IMR-90 (cell line): ENCODE data around the gene TP63. TPM values are rescaled to one million over a fixed set of nuclear protein-coding genes. Genes with fewer than 3 reads are reported as not detected.

ENCODE experiments used
- ATAC-seq: fragments of 200-7000 bp; cut with Tn5 transposase; 2 replicates; pipeline ENCODE4 v1.9.1; 2020; ENCODE audit warnings: low read depth, mild to moderate bottlenecking, moderate library complexity
- BruUV-seq: library from RNA; stranded (reverse); fragments of 400-500 nt; replicated peaks from 2 replicates; lab custom pipeline; 2021; lab: Mats Ljungman, UMichigan
- CTCF ChIA-PET: fragments of 300-600 bp; formaldehyde crosslinking; extraction: SDS; loops from one replicate; lab custom pipeline; 2021; ENCODE audit warnings: antibody characterized with exemption; lab: Yijun Ruan, JAX
- POLR2A ChIA-PET: fragments of 300-600 bp; sonication (Branson Sonifier 250); formaldehyde crosslinking; loops from one replicate; lab custom pipeline; 2022; ENCODE audit warnings: antibody characterized with exemption; ENCODE audit not compliant: unreplicated experiment; lab: Charles Lee
- DNase-seq: peaks from one replicate; pipeline ENCODE4 v3.0.0; 2013
- H2AFZ ChIP-seq: replicated peaks from 2 replicates; pipeline ENCODE3; 2013; ENCODE audit warnings: low read length, mild to moderate bottlenecking; ENCODE audit not compliant: poor library complexity
- H2AK5ac ChIP-seq: 2 replicates; pipeline ENCODE4 v1.6.1; 2013; ENCODE audit warnings: low read depth, low read length, inconsistent platforms
- H2AK9ac ChIP-seq: replicated peaks from 2 replicates; pipeline ENCODE3; 2013; ENCODE audit warnings: mild to moderate bottlenecking, low read depth, low read length, moderate library complexity; ENCODE audit not compliant: poor library complexity
- H2BK120ac ChIP-seq: 2 replicates; pipeline ENCODE4 v1.6.1; 2013; ENCODE audit warnings: low read depth, low read length, inconsistent platforms
- H2BK15ac ChIP-seq: 3 replicates; pipeline ENCODE4 v1.6.1; 2013; ENCODE audit warnings: low read depth, low read length, inconsistent platforms
- H2BK20ac ChIP-seq: 2 replicates; pipeline ENCODE4 v1.6.1; 2013; ENCODE audit warnings: low read depth, mild to moderate bottlenecking, inconsistent platforms, low read length, moderate library complexity
- H2BK5ac ChIP-seq: 2 replicates; pipeline ENCODE4 v1.6.1; 2013; ENCODE audit warnings: mild to moderate bottlenecking, low read depth, low read length, inconsistent platforms; ENCODE audit not compliant: poor library complexity, severe bottlenecking
- H3K14ac ChIP-seq: replicated peaks from 2 replicates; pipeline ENCODE4 v1.6.1; 2013; ENCODE audit warnings: low read depth, low read length, inconsistent platforms
- H3K18ac ChIP-seq: 2 replicates; pipeline ENCODE4 v1.6.1; 2013; ENCODE audit warnings: low read depth, low read length, control low read depth
- H3K23ac ChIP-seq: 2 replicates; pipeline ENCODE4 v1.6.1; 2013; ENCODE audit warnings: low read depth, low read length, inconsistent platforms
- H3K27ac ChIP-seq: 2 replicates; pipeline ENCODE4 v1.5.1; 2013; ENCODE audit warnings: mild to moderate bottlenecking, control low read depth, low read length; ENCODE audit not compliant: insufficient read depth
- H3K27me3 ChIP-seq: 2 replicates; pipeline ENCODE4 v1.6.1; 2013; ENCODE audit warnings: low read length; ENCODE audit not compliant: control insufficient read depth, insufficient read depth
- H3K36me3 ChIP-seq: 2 replicates; pipeline ENCODE4 v1.6.1; 2013; ENCODE audit warnings: low read length, mixed read lengths; ENCODE audit not compliant: control insufficient read depth, insufficient read depth
- H3K4ac ChIP-seq: 2 replicates; pipeline ENCODE4 v1.6.1; 2013; ENCODE audit warnings: low read depth, low read length, inconsistent platforms
- H3K4me1 ChIP-seq: 2 replicates; pipeline ENCODE4 v1.6.1; 2013; ENCODE audit warnings: low read length, mixed read lengths; ENCODE audit not compliant: control insufficient read depth, insufficient read depth
- H3K4me2 ChIP-seq: 2 replicates; pipeline ENCODE4 v1.6.1; 2013; ENCODE audit warnings: low read depth, mild to moderate bottlenecking, control low read depth, low read length, moderate library complexity
- H3K4me3 ChIP-seq: 2 replicates; pipeline ENCODE4 v1.5.1; 2013; ENCODE audit warnings: low read depth, mild to moderate bottlenecking, control low read depth, low read length, moderate library complexity; ENCODE audit not compliant: insufficient read depth
- H3K56ac ChIP-seq: 2 replicates; pipeline ENCODE4 v1.6.1; 2013; ENCODE audit warnings: low read length, inconsistent platforms; ENCODE audit not compliant: insufficient read depth; ENCODE audit errors: extremely low read depth
- H3K79me1 ChIP-seq, 2 experiments: 2 replicates each; pipeline ENCODE4 v1.6.1; 2013; ENCODE audit warnings: low read length in 2 of 2, inconsistent platforms in 1 of 2, low read depth in 1 of 2
- H3K9ac ChIP-seq: 2 replicates; pipeline ENCODE4 v1.6.1; 2013; ENCODE audit warnings: low read depth, low read length, control low read depth
- H3K9me1 ChIP-seq: 2 replicates; pipeline ENCODE4 v1.6.1; 2013; ENCODE audit warnings: low read length, inconsistent platforms; ENCODE audit not compliant: insufficient read depth
- H3K9me3 ChIP-seq: 2 replicates; pipeline ENCODE4 v1.6.1; 2013; ENCODE audit warnings: low read length; ENCODE audit not compliant: control insufficient read depth, insufficient read depth
- H4K20me1 ChIP-seq: 2 replicates; pipeline ENCODE4 v1.6.1; 2013; ENCODE audit warnings: low read length, inconsistent platforms; ENCODE audit not compliant: insufficient read depth
- H4K5ac ChIP-seq: 2 replicates; pipeline ENCODE4 v1.6.1; 2013; ENCODE audit warnings: mild to moderate bottlenecking, low read depth, low read length, control low read depth
- H4K8ac ChIP-seq, 2 experiments: 2 replicates each; pipeline ENCODE4 v1.6.1; 2013; ENCODE audit warnings: low read depth in 2 of 2, low read length in 2 of 2, control low read depth in 1 of 2, inconsistent platforms in 1 of 2
- H4K91ac ChIP-seq: 2 replicates; pipeline ENCODE4 v1.6.1; 2013; ENCODE audit warnings: low read depth, low read length, inconsistent platforms; ENCODE audit not compliant: insufficient read depth
- BHLHE40 ChIP-seq: fragments of 150-350 bp; IDR thresholded peaks from 2 replicates; pipeline ENCODE4 v1.6.1; 2016; ENCODE audit warnings: mild to moderate bottlenecking, low read depth, low read length
- CEBPB ChIP-seq: IDR thresholded peaks from 2 replicates; pipeline ENCODE4 v1.6.1; 2012; ENCODE audit warnings: low read depth, low read length, improper control_type of control experiment
- CHD1 ChIP-seq: IDR thresholded peaks from 2 replicates; pipeline ENCODE4 v1.6.1; 2012; ENCODE audit warnings: low read depth, low read length, improper control_type of control experiment
- FOS ChIP-seq: fragments of 150-350 bp; IDR thresholded peaks from 2 replicates; pipeline ENCODE4 v1.6.1; 2016; ENCODE audit warnings: low read depth, low read length
- MAFK ChIP-seq: IDR thresholded peaks from 2 replicates; pipeline ENCODE4 v1.6.1; 2012; ENCODE audit warnings: low read depth, low read length, improper control_type of control experiment
- MAZ ChIP-seq: IDR thresholded peaks from 2 replicates; pipeline ENCODE4 v1.6.1; 2012; ENCODE audit warnings: low read depth, mild to moderate bottlenecking, low read length, improper control_type of control experiment, moderate library complexity, borderline replicate concordance
- MXI1 ChIP-seq: IDR thresholded peaks from 2 replicates; pipeline ENCODE4 v1.6.1; 2012; ENCODE audit warnings: low read depth, mild to moderate bottlenecking, low read length, moderate library complexity, borderline replicate concordance
- NFE2L2 ChIP-seq: fragments of 150-350 bp; IDR thresholded peaks from 2 replicates; pipeline ENCODE4 v1.6.1; 2016; ENCODE audit warnings: low read depth, mild to moderate bottlenecking, low read length
- POLR2A ChIP-seq: IDR thresholded peaks from 2 replicates; pipeline ENCODE4 v1.6.1; 2012; ENCODE audit warnings: mild to moderate bottlenecking, low read depth, low read length
- RAD21 ChIP-seq: IDR thresholded peaks from 2 replicates; pipeline ENCODE4 v1.6.1; 2012; ENCODE audit warnings: low read length, improper control_type of control experiment
- RCOR1 ChIP-seq: IDR thresholded peaks from 2 replicates; pipeline ENCODE4 v1.6.1; 2012; ENCODE audit warnings: mild to moderate bottlenecking, low read length, improper control_type of control experiment; ENCODE audit not compliant: insufficient replicate concordance
- RFX5 ChIP-seq: IDR thresholded peaks from 2 replicates; pipeline ENCODE4 v1.8.0; 2012; ENCODE audit warnings: low read depth, mild to moderate bottlenecking, low read length, moderate library complexity
- SMC3 ChIP-seq: fragments of 150-350 bp; IDR thresholded peaks from 2 replicates; pipeline ENCODE4 v1.6.1; 2016; ENCODE audit warnings: low read depth, mild to moderate bottlenecking, antibody characterized with exemption, low read length, moderate library complexity
- dilution Hi-C: fragments of 300-500 bp; cut with HindIII; formaldehyde crosslinking; loops from one replicate; pipeline ENCODE4 v1.14.3; 2018; ENCODE audit warnings: low sequenced_read_pairs; ENCODE audit not compliant: unreplicated experiment
- in situ Hi-C: fragments of 300-500 bp; cut with MboI; formaldehyde crosslinking; loops from 3 replicates; pipeline ENCODE4 v1.14.3; 2019; ENCODE audit warnings: low sequenced_read_pairs, inconsistent platforms, mixed read lengths
- intact Hi-C: fragments of 100-400 bp; cut with micrococcal nuclease; formaldehyde crosslinking; loops from 2 replicates; pipeline ENCODE4 v1.10.0; 2022
- polyA plus RNA-seq, 3 experiments: library from polyadenylated mRNA; depleted of rRNA; stranded (reverse); fragments of >200 nt; gene quantifications; 2 replicates each; pipeline ENCODE4 v1.2.3, GENCODE V29; 2012; ENCODE audit warnings: low replicate concordance in 1 of 3
- total RNA-seq: library from RNA; depleted of rRNA; stranded (reverse); fragments of >200 nt; gene quantifications from 2 replicates; pipeline ENCODE4 v1.2.3, GENCODE V29; 2012
- TF ChIP-seq, protein P1 (sequence below): conservative IDR thresholded peaks from 2 replicates; pipeline ENCODE4 v1.5.1; 2012; ENCODE audit warnings: mild to moderate bottlenecking, low read depth, low read length, improper control_type of control experiment
- TF ChIP-seq, protein P2 (sequence below): fragments of 150-350 bp; IDR thresholded peaks from 2 replicates; pipeline ENCODE4 v1.6.1; 2017; ENCODE audit warnings: mild to moderate bottlenecking, antibody characterized with exemption, low read length, low read depth
- TF ChIP-seq, protein P3 (sequence below): fragments of 150-350 bp; IDR thresholded peaks from 2 replicates; pipeline ENCODE4 v1.6.1; 2016; ENCODE audit warnings: low read depth, mild to moderate bottlenecking, low read length, moderate library complexity, borderline replicate concordance

Gene TP63
- total and polyA plus RNA-seq, 2 of the 4 experiments (the other 2 are of a cell fraction) = not detected

DNA sequence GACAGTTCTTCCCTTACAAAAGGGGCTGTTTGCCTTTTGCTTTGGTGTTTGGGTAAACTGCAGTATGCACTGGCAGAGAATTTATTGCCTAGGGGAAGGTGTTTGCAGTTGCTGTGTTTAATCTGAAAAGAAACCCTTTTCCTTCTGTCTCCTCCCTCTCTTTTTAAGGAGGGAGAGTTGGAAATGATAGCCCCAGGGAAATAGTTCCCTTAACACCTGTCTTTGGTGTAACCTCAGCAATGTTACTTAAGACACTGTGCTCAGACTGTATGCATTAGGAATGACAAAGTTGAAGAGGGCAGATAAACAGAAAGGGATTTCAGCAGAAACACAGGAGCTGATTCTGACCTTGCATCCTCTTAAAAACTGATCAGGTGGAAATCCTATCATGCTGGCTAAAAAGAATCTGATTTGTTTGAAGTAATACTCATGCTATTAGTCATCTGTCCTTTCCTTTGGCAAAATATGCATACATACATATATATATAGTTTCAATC lies 125.4 kb downstream of the TP63 start:
- Histone ChIP-seq H3K36me3 (no peaks in the 10 kb centered on the region), H3K27ac (no peak overlapping the region), H2BK5ac (no peak overlapping the region), H4K8ac (no peak overlapping the region), H2AK9ac (no peak overlapping the region), H3K4me2 (no peak overlapping the region), H3K23ac (no peak overlapping the region), H3K4ac (no peak overlapping the region), H2AFZ (no peak overlapping the region), H2BK120ac (no peak overlapping the region), H3K27me3 (no peaks in the 10 kb centered on the region), H4K5ac (no peak overlapping the region), H3K4me3 (no peak overlapping the region), H4K91ac (no peak overlapping the region), H3K56ac (no peak overlapping the region), H3K9ac (no peak overlapping the region), H3K9me1 (no peaks in the 10 kb centered on the region), H3K4me1 (no peaks in the 10 kb centered on the region), H4K20me1 (no peaks in the 10 kb centered on the region), H3K14ac (no peak overlapping the region), H2BK15ac (no peak overlapping the region), H2BK20ac (no peak overlapping the region), H3K18ac (no peak overlapping the region), H2AK5ac (no peak overlapping the region), H3K79me1 (no peaks in the 10 kb centered on the region), H3K9me3 (no peaks in the 10 kb centered on the region)
- POLR2A ChIA-PET = no interaction called here
- intact Hi-C loops = no loop called here
- ATAC-seq (no peak), DNase-seq (no peak)
- TF ChIP-seq BHLHE40 (no peak), CEBPB (no peak), MAZ (no peak), RFX5 (no peak), NFE2L2 (no peak), RCOR1 (no peak), SMC3 (no peak), CHD1 (no peak), POLR2A (no peak), MXI1 (no peak), MAFK (no peak), FOS (no peak), RAD21 (no peak)
- TF ChIP-seq, protein P1, sequence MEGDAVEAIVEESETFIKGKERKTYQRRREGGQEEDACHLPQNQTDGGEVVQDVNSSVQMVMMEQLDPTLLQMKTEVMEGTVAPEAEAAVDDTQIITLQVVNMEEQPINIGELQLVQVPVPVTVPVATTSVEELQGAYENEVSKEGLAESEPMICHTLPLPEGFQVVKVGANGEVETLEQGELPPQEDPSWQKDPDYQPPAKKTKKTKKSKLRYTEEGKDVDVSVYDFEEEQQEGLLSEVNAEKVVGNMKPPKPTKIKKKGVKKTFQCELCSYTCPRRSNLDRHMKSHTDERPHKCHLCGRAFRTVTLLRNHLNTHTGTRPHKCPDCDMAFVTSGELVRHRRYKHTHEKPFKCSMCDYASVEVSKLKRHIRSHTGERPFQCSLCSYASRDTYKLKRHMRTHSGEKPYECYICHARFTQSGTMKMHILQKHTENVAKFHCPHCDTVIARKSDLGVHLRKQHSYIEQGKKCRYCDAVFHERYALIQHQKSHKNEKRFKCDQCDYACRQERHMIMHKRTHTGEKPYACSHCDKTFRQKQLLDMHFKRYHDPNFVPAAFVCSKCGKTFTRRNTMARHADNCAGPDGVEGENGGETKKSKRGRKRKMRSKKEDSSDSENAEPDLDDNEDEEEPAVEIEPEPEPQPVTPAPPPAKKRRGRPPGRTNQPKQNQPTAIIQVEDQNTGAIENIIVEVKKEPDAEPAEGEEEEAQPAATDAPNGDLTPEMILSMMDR = no peak
- TF ChIP-seq, protein P2, sequence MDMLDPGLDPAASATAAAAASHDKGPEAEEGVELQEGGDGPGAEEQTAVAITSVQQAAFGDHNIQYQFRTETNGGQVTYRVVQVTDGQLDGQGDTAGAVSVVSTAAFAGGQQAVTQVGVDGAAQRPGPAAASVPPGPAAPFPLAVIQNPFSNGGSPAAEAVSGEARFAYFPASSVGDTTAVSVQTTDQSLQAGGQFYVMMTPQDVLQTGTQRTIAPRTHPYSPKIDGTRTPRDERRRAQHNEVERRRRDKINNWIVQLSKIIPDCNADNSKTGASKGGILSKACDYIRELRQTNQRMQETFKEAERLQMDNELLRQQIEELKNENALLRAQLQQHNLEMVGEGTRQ = no peak
- TF ChIP-seq, protein P3, sequence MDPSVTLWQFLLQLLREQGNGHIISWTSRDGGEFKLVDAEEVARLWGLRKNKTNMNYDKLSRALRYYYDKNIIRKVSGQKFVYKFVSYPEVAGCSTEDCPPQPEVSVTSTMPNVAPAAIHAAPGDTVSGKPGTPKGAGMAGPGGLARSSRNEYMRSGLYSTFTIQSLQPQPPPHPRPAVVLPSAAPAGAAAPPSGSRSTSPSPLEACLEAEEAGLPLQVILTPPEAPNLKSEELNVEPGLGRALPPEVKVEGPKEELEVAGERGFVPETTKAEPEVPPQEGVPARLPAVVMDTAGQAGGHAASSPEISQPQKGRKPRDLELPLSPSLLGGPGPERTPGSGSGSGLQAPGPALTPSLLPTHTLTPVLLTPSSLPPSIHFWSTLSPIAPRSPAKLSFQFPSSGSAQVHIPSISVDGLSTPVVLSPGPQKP = no peak
- CTCF ChIA-PET = no interaction called here
- in situ Hi-C loops = no loop called here
- BruUV-seq = no TSS peak
- dilution Hi-C loops = no loop called here
